BLaER1 (cell line): ENCODE results near the gene ZNF764.

Experiments used
- H3K27ac ChIP-seq: shearing (Covaris generic); formaldehyde crosslinking; 2 replicates; pipeline ENCODE4 v1.8.1; 2022
- H3K27me3 ChIP-seq: shearing (Covaris generic); formaldehyde crosslinking; 2 replicates; pipeline ENCODE4 v1.8.1; 2022
- H3K36me3 ChIP-seq: shearing (Covaris generic); formaldehyde crosslinking; 2 replicates; pipeline ENCODE4 v1.8.1; 2022
- H3K4me1 ChIP-seq: shearing (Covaris generic); formaldehyde crosslinking; 2 replicates; pipeline ENCODE4 v1.8.1; 2022
- H3K4me2 ChIP-seq: shearing (Covaris generic); formaldehyde crosslinking; 2 replicates; pipeline ENCODE4 v1.8.1; 2022
- H3K4me3 ChIP-seq: shearing (Covaris generic); formaldehyde crosslinking; 2 replicates; pipeline ENCODE4 v1.8.1; 2022
- H3K9ac ChIP-seq: shearing (Covaris generic); formaldehyde crosslinking; 2 replicates; pipeline ENCODE4 v1.8.1; 2022
- H3K9me3 ChIP-seq: shearing (Covaris generic); formaldehyde crosslinking; 2 replicates; pipeline ENCODE4 v1.8.1; 2022
- H4K20me1 ChIP-seq: shearing (Covaris generic); formaldehyde crosslinking; 2 replicates; pipeline ENCODE4 v1.8.1; 2022
- Cebpa-rat ChIP-seq: shearing (Covaris generic); IDR thresholded peaks from 2 replicates; pipeline ENCODE4 v1.8.1; 2022

The ZNF764 gene

DNA sequence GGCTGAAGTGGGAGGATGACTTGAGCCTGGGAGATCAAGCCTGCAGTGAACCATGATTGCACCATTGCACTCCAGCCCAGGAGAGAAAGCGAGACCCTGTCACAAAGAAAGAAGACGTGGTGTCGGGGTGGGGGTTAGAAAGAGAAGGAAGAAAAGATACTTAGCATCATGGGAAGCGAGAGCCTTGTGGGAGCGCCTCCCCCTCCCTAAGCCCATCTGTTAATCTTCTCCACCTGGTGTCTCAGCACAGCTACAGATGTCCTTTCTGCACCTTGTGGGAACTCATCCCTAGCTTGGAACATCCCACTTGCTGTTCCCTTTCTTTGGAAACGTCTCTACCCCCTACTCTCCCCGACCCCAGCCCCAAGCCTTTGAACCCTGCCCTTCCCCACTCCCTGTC is 7.4 kb upstream of the ZNF764 start:
- peaks cover 47% of the 10 kb centered on the region for H3K4me1 ChIP-seq
- peaks cover 19% of the 10 kb centered on the region for H3K27me3 ChIP-seq
- no peaks in the 10 kb centered on the region for H3K9me3 ChIP-seq
- no peaks in the 10 kb centered on the region for H4K20me1 ChIP-seq
- H3K4me2 ChIP-seq: no peak overlapping the region
- no peak overlapping the region for H3K9ac ChIP-seq
- no peak overlapping the region for H3K27ac ChIP-seq
- no peaks in the 10 kb centered on the region for H3K36me3 ChIP-seq
- TF ChIP-seq Cebpa-rat: no peak
- no peak overlapping the region for H3K4me3 ChIP-seq

DNA sequence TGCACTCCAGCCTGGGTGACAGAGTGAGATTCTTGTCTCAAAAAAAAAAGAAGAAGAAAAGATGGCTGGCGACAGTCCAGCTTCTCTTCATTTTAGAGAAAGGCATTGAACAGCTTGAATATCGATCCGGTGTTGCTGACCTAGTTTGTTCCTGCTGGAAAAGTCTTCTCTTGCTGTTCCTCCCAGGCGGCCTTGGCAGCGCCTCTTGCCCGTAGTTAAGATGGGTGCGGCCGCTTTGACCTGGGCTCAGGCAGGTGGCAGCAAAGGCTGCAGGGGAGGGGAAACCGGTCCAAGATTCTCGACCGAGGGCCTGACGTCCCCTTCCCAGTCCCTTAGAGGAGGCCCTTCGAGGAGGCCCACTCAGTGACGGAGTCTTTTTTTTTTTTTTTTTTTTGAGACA is 3.8 kb upstream of the ZNF764 start:
- H4K20me1 ChIP-seq: no peaks in the 10 kb centered on the region

DNA sequence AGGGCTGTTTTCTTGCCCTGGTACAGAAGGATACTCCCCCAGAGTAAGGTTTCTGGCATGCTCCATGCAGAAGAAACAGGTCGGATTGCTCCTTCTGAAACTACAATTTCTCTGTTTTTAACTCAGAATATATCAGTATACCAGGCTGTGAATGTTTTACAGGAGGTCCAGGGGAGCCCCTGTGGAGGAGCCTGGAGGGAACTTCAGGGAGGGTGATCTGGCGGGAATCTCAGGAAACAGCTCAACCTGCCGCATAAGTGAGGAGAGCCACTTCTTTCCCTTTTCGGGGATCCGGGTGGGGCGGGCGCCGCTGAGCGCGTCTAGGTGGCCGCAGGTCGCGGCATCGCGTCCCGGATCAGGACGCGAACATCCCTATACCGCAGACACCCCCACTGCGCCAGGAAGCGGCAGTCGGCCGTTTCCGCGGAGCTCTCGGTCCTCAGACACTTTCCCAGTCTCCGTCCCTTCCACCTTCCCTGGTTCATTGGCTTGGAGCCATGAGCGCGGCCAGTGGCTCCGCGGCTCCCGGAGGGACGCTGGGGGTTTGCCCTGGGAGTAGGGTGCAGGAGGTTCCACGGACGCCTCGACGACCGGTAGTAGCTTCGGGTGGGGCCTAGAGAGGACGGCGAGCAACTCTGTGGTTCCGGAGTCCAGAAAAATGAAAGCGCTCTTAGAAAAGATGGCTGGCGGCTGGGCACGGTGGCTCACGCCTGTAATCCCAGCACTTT is 3.1 kb upstream of the ZNF764 start:
- H3K4me3 ChIP-seq: peak overlapping the region; percentile 66
- H3K27me3 ChIP-seq: peaks cover 33% of the 10 kb centered on the region
- peaks cover 3% of the 10 kb centered on the region for H3K36me3 ChIP-seq
- H3K4me1 ChIP-seq: peaks cover 37% of the 10 kb centered on the region
- peak overlapping the region; percentile 80 for H3K4me2 ChIP-seq
- peak overlapping the region; percentile 67 for H3K27ac ChIP-seq
- no peak for TF ChIP-seq Cebpa-rat
- H4K20me1 ChIP-seq: no peaks in the 10 kb centered on the region
- no peaks in the 10 kb centered on the region for H3K9me3 ChIP-seq
- peak overlapping the region; percentile 71 for H3K9ac ChIP-seq

More for the DNA sequence above, 3.8 kb upstream of the ZNF764 start:
- no peak overlapping the region for H3K27ac ChIP-seq
- H3K4me1 ChIP-seq: peaks cover 29% of the 10 kb centered on the region
- H3K27me3 ChIP-seq: peaks cover 33% of the 10 kb centered on the region
- peak overlapping the region; percentile 80 for H3K4me2 ChIP-seq
- TF ChIP-seq Cebpa-rat: no peak
- H3K9ac ChIP-seq: peak overlapping the region; percentile 71; the same call in 1 of the 2 replicates
- no peaks in the 10 kb centered on the region for H3K36me3 ChIP-seq
- H3K4me3 ChIP-seq: peak overlapping the region; percentile 66
- no peaks in the 10 kb centered on the region for H3K9me3 ChIP-seq

DNA sequence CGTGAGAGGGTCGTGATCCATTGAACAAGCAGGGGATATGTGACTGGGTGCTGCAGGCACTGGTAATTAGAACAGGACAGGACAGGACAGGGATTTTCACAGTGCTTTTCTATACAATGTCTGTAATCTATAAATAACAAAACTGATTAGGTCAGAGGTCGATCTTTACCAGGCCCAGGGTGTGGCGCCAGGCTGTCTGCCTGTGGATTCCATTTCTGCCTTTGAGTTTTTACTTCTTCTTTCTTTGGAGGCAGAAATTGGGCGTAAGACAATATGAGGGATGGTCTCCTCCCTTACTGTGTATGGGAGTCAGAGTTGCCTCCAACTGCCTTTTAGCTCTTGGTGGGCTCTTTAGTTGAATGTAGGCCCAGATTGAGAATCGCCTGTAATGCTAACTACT is 1.5 kb upstream of the ZNF764 start:
- H4K20me1 ChIP-seq: peaks cover 8% of the 10 kb centered on the region; the same call in 1 of the 2 replicates
- H3K9ac ChIP-seq: no peak overlapping the region
- peaks cover 19% of the 10 kb centered on the region for H3K36me3 ChIP-seq
- peaks cover 33% of the 10 kb centered on the region for H3K27me3 ChIP-seq
- H3K4me1 ChIP-seq: peaks cover 43% of the 10 kb centered on the region
- H3K4me3 ChIP-seq: no peak overlapping the region
- H3K27ac ChIP-seq: no peak overlapping the region
- no peak for TF ChIP-seq Cebpa-rat
- H3K4me2 ChIP-seq: no peak overlapping the region
- H3K9me3 ChIP-seq: no peaks in the 10 kb centered on the region

DNA sequence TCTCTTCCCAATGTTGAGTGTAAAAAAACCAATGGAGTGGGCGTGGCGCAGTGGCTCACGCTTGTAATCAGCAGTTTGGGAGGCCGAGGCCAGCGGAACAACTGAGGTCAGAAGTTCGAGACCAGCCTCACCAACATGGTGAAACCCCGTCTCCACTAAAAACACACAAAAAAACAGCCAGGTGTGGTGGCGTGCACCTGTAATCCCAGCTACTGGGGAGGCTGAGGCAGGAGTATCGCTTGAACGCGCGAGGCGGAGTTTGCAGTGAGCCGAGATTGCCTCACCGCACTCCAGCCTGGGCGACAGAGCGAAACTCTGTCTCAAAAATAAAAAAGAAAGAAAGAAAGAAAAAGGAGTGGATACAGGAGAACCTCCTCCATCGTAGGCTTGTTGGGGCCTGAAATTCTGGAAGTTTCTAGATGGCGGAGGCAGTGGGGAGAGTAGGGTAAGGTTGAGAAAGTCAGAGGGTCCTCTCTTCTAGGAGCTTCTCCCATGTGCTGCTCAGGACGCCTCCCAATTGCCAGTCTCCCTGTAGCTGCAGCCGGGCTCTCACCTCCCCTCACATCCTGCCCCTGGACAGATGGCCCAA is 709 bp upstream of the ZNF764 start:
- peaks cover 14% of the 10 kb centered on the region; the same call in 1 of the 2 replicates for H4K20me1 ChIP-seq
- peaks cover 44% of the 10 kb centered on the region for H3K4me1 ChIP-seq
- H3K9me3 ChIP-seq: no peaks in the 10 kb centered on the region
- TF ChIP-seq Cebpa-rat: no peak
- peaks cover 33% of the 10 kb centered on the region for H3K27me3 ChIP-seq
- peak overlapping the region; percentile 98 for H3K9ac ChIP-seq
- H3K27ac ChIP-seq: peak overlapping the region; percentile 95
- H3K4me2 ChIP-seq: peak overlapping the region; percentile 91
- H3K4me3 ChIP-seq: peak overlapping the region; percentile 95
- peaks cover 27% of the 10 kb centered on the region for H3K36me3 ChIP-seq

DNA sequence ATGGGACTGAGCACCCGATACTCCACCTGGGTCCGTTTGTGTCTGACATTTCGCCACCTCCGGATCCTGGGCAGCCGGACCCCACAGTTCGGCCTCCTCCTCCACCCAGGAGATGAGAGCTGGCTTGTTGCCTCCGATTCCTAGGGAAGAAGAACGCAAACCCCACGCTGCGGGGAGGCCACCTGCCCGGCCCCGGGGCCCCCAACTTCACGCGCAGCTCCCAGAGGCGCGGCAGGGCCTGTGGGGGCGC is 542 bp downstream of the ZNF764 start:
- Histone ChIP-seq H4K20me1 (peaks cover 26% of the 10 kb centered on the region; the same call in 1 of the 2 replicates), H3K9me3 (no peaks in the 10 kb centered on the region), H3K9ac (peak overlapping the region; percentile 98), H3K27me3 (peaks cover 33% of the 10 kb centered on the region), H3K36me3 (peaks cover 39% of the 10 kb centered on the region), H3K27ac (peak overlapping the region; percentile 95), H3K4me3 (peak overlapping the region; percentile 95), H3K4me2 (peak overlapping the region; percentile 91), H3K4me1 (peaks cover 52% of the 10 kb centered on the region)
- no peak for TF ChIP-seq Cebpa-rat

DNA sequence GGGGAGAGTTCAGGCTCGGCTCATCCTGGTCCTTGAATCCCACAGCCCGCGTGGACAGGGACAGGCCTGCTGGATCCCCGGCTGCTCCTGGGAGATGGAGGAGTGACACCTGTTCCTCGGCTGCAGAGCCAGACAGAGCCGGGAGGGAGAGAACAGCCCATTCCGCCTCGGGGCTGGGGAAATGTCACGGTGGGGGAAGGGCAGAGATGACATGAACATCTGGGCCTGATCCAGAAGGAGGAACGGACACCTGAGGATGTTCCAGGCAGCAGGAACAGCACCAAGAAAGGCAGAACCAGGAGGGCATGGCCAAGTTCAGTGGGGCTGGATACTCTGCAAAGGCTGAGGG is 2.1 kb downstream of the ZNF764 start:
- Histone ChIP-seq H3K27ac (no peak overlapping the region), H3K4me2 (peak overlapping the region; percentile 91), H4K20me1 (peaks cover 29% of the 10 kb centered on the region; the same call in 1 of the 2 replicates), H3K9ac (peak overlapping the region; percentile 98; the same call in 1 of the 2 replicates), H3K9me3 (no peaks in the 10 kb centered on the region), H3K4me1 (peaks cover 41% of the 10 kb centered on the region), H3K27me3 (peaks cover 20% of the 10 kb centered on the region), H3K4me3 (no peak overlapping the region), H3K36me3 (peaks cover 44% of the 10 kb centered on the region)
- TF ChIP-seq Cebpa-rat: no peak

DNA sequence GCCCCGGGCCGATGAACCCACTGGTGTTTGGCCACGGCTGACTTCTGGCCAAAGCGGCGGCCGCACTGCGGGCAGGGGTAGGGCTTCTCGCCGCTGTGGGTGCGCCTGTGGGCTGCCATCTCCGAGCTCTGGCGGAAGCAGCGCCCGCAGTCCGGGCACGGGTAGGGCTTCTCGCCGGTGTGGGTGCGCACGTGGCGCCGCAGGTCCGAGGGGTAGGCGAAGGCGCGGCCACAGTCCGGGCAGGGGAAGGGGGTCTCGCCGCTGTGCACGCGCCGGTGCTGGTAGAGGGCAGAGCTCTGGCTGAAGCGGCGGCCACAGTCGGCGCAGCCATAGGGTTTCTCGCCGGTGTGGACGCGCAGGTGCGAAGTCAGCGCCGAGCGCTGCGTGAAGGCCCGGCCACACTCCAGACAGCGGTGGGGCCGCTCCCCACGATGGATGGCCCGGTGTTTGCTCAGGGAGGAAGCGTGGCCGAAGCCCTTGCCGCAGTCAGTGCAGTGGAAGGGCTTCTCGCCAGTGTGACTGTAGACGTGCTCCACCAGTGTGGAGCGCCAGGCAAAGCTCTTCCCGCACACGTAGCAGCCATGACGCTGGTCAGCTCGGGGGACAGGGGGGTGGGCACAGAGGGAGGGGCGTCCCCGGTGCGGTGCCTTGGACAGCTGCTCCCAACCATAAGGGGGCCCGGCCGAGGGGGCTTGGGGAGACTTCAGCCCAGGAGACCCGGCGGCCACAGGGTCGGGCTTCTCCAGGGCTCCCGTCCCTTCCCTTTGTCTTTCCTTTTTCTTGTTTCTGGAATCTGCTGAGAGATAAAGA is 2.7 kb downstream of the ZNF764 start:
- Histone ChIP-seq H3K36me3 (peaks cover 44% of the 10 kb centered on the region), H3K9me3 (no peaks in the 10 kb centered on the region), H3K9ac (peak overlapping the region; percentile 98; the same call in 1 of the 2 replicates), H3K4me1 (peaks cover 36% of the 10 kb centered on the region), H3K27ac (no peak overlapping the region), H3K4me2 (peak overlapping the region; percentile 91; the same call in 1 of the 2 replicates), H4K20me1 (peaks cover 29% of the 10 kb centered on the region; the same call in 1 of the 2 replicates), H3K27me3 (peaks cover 14% of the 10 kb centered on the region), H3K4me3 (no peak overlapping the region)
- TF ChIP-seq Cebpa-rat: no peak

DNA sequence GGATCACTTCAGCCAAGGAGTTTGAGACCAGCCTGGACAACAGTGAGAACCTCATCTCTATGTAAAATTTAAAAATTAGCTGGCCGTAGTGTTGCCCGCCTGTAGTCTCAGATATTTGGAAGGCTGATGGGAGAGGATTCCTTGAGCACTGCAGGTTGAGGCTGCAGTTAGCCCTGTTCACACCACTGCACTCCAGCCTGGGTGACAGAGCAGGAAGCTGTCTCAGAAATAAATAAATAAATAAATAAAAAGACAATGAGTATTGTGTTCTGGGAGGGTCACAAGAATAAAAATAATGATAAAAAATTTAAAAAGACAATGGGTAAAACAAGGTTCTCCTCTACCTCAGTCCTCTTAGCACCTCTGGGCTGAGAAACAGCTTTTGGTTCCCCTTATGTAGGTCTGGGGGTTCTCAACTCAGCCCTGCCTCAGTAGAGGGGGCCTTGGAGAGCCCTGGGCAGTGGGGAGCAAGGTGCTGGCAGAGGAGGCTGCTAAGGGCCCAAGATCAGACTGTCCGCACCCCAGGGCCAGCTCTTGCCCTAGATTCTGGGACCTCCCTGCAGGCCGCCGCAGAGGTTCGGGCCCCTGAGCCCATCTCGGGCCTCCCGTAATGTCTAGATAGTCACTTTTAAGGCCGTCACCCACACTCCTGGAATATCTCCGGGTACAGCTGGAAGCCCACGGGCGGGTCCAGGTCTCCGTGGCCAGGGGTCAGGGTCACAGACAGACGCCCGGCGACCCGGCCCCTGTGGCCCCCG is 3.4 kb downstream of the ZNF764 start:
- Histone ChIP-seq H3K27me3 (peaks cover 6% of the 10 kb centered on the region; the same call in 1 of the 2 replicates), H3K4me3 (no peak overlapping the region), H3K27ac (no peak overlapping the region), H3K4me2 (no peak overlapping the region), H3K4me1 (peaks cover 36% of the 10 kb centered on the region), H4K20me1 (peaks cover 29% of the 10 kb centered on the region; the same call in 1 of the 2 replicates), H3K9ac (no peak overlapping the region), H3K9me3 (no peaks in the 10 kb centered on the region), H3K36me3 (peaks cover 44% of the 10 kb centered on the region)
- TF ChIP-seq Cebpa-rat: no peak
